ENCODE results near the gene METRN. TPM values are rescaled to one million over a fixed set of nuclear protein-coding genes. Genes with fewer than 3 reads are reported as not detected.

The METRN gene
- total and polyA plus RNA-seq, 2 of the 4 experiments (the other 2 are of a cell fraction): 6.1 to 48.2 TPM

- Histone ChIP-seq H3K56ac (ENCODE audit: extremely low read depth, insufficient read depth, low read length) (no peak overlapping the region), H3K18ac (ENCODE audit: low read depth, low read length) (no peak overlapping the region), H3K4me1 (ENCODE audit: control insufficient read depth, insufficient read depth, low read length) (peaks cover 15% of the 10 kb centered on the region), H3K14ac (replicated peaks; ENCODE audit: low read depth, low read length) (no peak overlapping the region), H3K9me3 (ENCODE audit: control insufficient read depth, insufficient read depth, low read length) (no peaks in the 10 kb centered on the region), H2AK5ac (ENCODE audit: low read depth, low read length) (peak overlapping the region; percentile 0; the same call in 1 of the 2 replicates), H3K9me1 (ENCODE audit: insufficient read depth, low read length) (no peaks in the 10 kb centered on the region), H3K79me1 (ENCODE audit: low read depth in 1 of 2, low read length in 2 of 2) (peaks cover 13 to 23% of the 10 kb centered on the region in 2 experiments), H3K23ac (ENCODE audit: low read depth, low read length) (peak overlapping the region; percentile 31; the same call in 1 of the 2 replicates), H4K20me1 (ENCODE audit: insufficient read depth, low read length) (peaks cover 7% of the 10 kb centered on the region), H2BK5ac (ENCODE audit: low read depth, low read length, poor library complexity, severe bottlenecking) (no peak overlapping the region), H2AFZ (replicated peaks; ENCODE audit: low read length, poor library complexity) (peak overlapping the region; percentile 77), H4K91ac (ENCODE audit: insufficient read depth, low read depth, low read length) (no peak overlapping the region), H3K4ac (ENCODE audit: low read depth, low read length) (0 out of 2 replicates have a peak overlapping the region, but pooled peaks have one; percentile 52), H3K9ac (ENCODE audit: low read depth, low read length) (peak overlapping the region; percentile 51; the same call in 1 of the 2 replicates), H4K5ac (ENCODE audit: low read depth, low read length) (no peak overlapping the region), H3K27me3 (ENCODE audit: control insufficient read depth, insufficient read depth, low read length) (no peaks in the 10 kb centered on the region), H2BK15ac (ENCODE audit: low read depth, low read length) (no peak overlapping the region), H3K27ac (ENCODE audit: insufficient read depth, low read length) (no peak overlapping the region; the same call in 1 of the 2 replicates), H2BK120ac (ENCODE audit: low read depth, low read length) (no peak overlapping the region), H3K36me3 (ENCODE audit: control insufficient read depth, insufficient read depth, low read length) (no peaks in the 10 kb centered on the region), H2AK9ac (replicated peaks; ENCODE audit: low read depth, low read length, poor library complexity) (peak overlapping the region; percentile 94), H3K4me2 (ENCODE audit: low read depth, low read length) (peak overlapping the region; percentile 90), H2BK20ac (ENCODE audit: low read depth, low read length) (no peak overlapping the region), H4K8ac (ENCODE audit: low read depth in 2 of 2, low read length in 2 of 2) (peak overlapping the region in 1 of 2 experiments; percentile 68; a peak in 1 of 4 replicates), H3K4me3 (ENCODE audit: insufficient read depth, low read depth, low read length) (peak overlapping the region; percentile 70)
- intact Hi-C loops (cut with micrococcal nuclease): no loop called here
- TF ChIP-seq RCOR1 (IDR thresholded peaks at IDR 0.05; ENCODE audit: insufficient replicate concordance, low read length): no peak
- peak; percentile 38 for TF ChIP-seq CTCF (conservative IDR thresholded peaks at IDR 0.05; ENCODE audit: low read depth, low read length)
- POLR2A ChIA-PET (ENCODE audit: unreplicated experiment): no interaction called here
- ATAC-seq (ENCODE audit: low read depth) (peak; percentile 9), DNase-seq (no peak)
- in situ Hi-C loops (cut with MboI; ENCODE audit: low sequenced_read_pairs): loop anchor here (25.0 kb wide), 1 partner anchor 347 kb away; the partner anchor contains the start of gene SSTR5
- CTCF ChIA-PET: interaction anchor here (1.6 kb wide), 1 partner anchor 388 kb away, joined by 3 read pairs; no protein-coding TSS in a partner anchor
- BruUV-seq (replicated peaks): no TSS peak
- dilution Hi-C loops (cut with HindIII; ENCODE audit: low sequenced_read_pairs, unreplicated experiment): no loop called here
- WGBS, 2 experiments (ENCODE audit: extremely low coverage in 2 of 2, insufficient read length in 1 of 2): 1% methylated on average over 45 of the region's 74 CpGs; no CpG with 5 or more reads in 1 of the 2 experiments
Measured at GRCh38 chr16:715477-716199, 720 bp downstream of the METRN start.
